HEK293T (cell line): Measurements from ENCODE around the gene HIRA.

ENCODE experiments used
- ARNT ChIP-seq: fragments of 450-650 bp; IDR thresholded peaks from 2 replicates; pipeline ENCODE4 v1.6.1; 2017; ENCODE audit warnings: mild to moderate bottlenecking
- ELF4 ChIP-seq: fragments of 450-650 bp; IDR thresholded peaks from 2 replicates; pipeline ENCODE4 v1.6.1; 2017; ENCODE audit warnings: antibody characterized with exemption
- FOXM1 ChIP-seq: fragments of 450-650 bp; IDR thresholded peaks from 2 replicates; pipeline ENCODE4 v1.6.1; 2017; ENCODE audit warnings: mild to moderate bottlenecking, borderline replicate concordance
- L3MBTL2 ChIP-seq: fragments of 450-650 bp; conservative IDR thresholded peaks from 2 replicates; pipeline ENCODE4 v1.6.1; 2016; ENCODE audit warnings: mild to moderate bottlenecking
- ZNF384 ChIP-seq: fragments of 450-650 bp; IDR thresholded peaks from 2 replicates; pipeline ENCODE4 v1.6.1; 2016

- no peak for TF ChIP-seq ZNF384
- TF ChIP-seq L3MBTL2 = no peak
- TF ChIP-seq FOXM1 = no peak
- no peak for TF ChIP-seq ELF4
- TF ChIP-seq ARNT = no peak
These were observed 24.2 kb upstream of the HIRA start for GRCh38 chr22:19455585-19456370.
